ENCODE measurements around the gene SLBP.

Gene SLBP

GRCh38 chr4:1736812-1737211, 24.7 kb upstream of the SLBP start:
- no peaks in the 10 kb centered on the region for H3K27me3 ChIP-seq (ENCODE audit: control insufficient read depth, insufficient read depth, low read length)
- H3K36me3 ChIP-seq (ENCODE audit: control insufficient read depth, insufficient read depth, low read length) = peaks cover 82% of the 10 kb centered on the region
- H3K9ac ChIP-seq (ENCODE audit: low read depth, low read length) = no peak overlapping the region
- H3K4me1 ChIP-seq (ENCODE audit: control insufficient read depth, insufficient read depth, low read length) = no peaks in the 10 kb centered on the region
- peaks cover 9% of the 10 kb centered on the region for H3K9me3 ChIP-seq (ENCODE audit: control insufficient read depth, insufficient read depth, low read length)
- H3K4me3 ChIP-seq (ENCODE audit: low read depth, low read length) = no peak overlapping the region

- Histone ChIP-seq H3K4me1 (ENCODE audit: control insufficient read depth, insufficient read depth, low read length) (no peaks in the 10 kb centered on the region), H3K4me3 (ENCODE audit: low read depth, low read length) (no peak overlapping the region), H3K27me3 (ENCODE audit: control insufficient read depth, insufficient read depth, low read length) (no peaks in the 10 kb centered on the region), H3K9ac (ENCODE audit: low read depth, low read length) (no peak overlapping the region), H3K9me3 (ENCODE audit: control insufficient read depth, insufficient read depth, low read length) (peaks cover 9% of the 10 kb centered on the region), H3K36me3 (ENCODE audit: control insufficient read depth, insufficient read depth, low read length) (peaks cover 75% of the 10 kb centered on the region)
These were observed 23.1 kb upstream of the SLBP start for GRCh38 chr4:1735215-1735614.

- Histone ChIP-seq H3K9ac (ENCODE audit: low read depth, low read length) (no peak overlapping the region), H3K4me3 (ENCODE audit: low read depth, low read length) (no peak overlapping the region), H3K4me1 (ENCODE audit: control insufficient read depth, insufficient read depth, low read length) (no peaks in the 10 kb centered on the region), H3K9me3 (ENCODE audit: control insufficient read depth, insufficient read depth, low read length) (peaks cover 2% of the 10 kb centered on the region), H3K27me3 (ENCODE audit: control insufficient read depth, insufficient read depth, low read length) (no peaks in the 10 kb centered on the region), H3K36me3 (ENCODE audit: control insufficient read depth, insufficient read depth, low read length) (peaks cover 69% of the 10 kb centered on the region)
These were observed 20.8 kb upstream of the SLBP start for GRCh38 chr4:1732911-1733310.

GRCh38 chr4:1731180-1731579, 19.1 kb upstream of the SLBP start:
- peaks cover 68% of the 10 kb centered on the region for H3K36me3 ChIP-seq (ENCODE audit: control insufficient read depth, insufficient read depth, low read length)
- H3K9ac ChIP-seq (ENCODE audit: low read depth, low read length) = no peak overlapping the region

GRCh38 chr4:1730532-1731135, 18.5 kb upstream of the SLBP start:
- no peak overlapping the region for H3K9ac ChIP-seq (ENCODE audit: low read depth, low read length)
- no peaks in the 10 kb centered on the region for H3K4me1 ChIP-seq (ENCODE audit: control insufficient read depth, insufficient read depth, low read length)
- H3K36me3 ChIP-seq (ENCODE audit: control insufficient read depth, insufficient read depth, low read length) = peaks cover 69% of the 10 kb centered on the region
- H3K27me3 ChIP-seq (ENCODE audit: control insufficient read depth, insufficient read depth, low read length) = no peaks in the 10 kb centered on the region
- H3K4me3 ChIP-seq (ENCODE audit: low read depth, low read length) = no peak overlapping the region
- H3K9me3 ChIP-seq (ENCODE audit: control insufficient read depth, insufficient read depth, low read length) = no peaks in the 10 kb centered on the region

More at GRCh38 chr4:1731180-1731579, 19.1 kb upstream of the SLBP start:
- Histone ChIP-seq H3K27me3 (ENCODE audit: control insufficient read depth, insufficient read depth, low read length) (no peaks in the 10 kb centered on the region), H3K9me3 (ENCODE audit: control insufficient read depth, insufficient read depth, low read length) (no peaks in the 10 kb centered on the region), H3K4me3 (ENCODE audit: low read depth, low read length) (no peak overlapping the region), H3K4me1 (ENCODE audit: control insufficient read depth, insufficient read depth, low read length) (no peaks in the 10 kb centered on the region)

GRCh38 chr4:1728061-1728980, 16.2 kb upstream of the SLBP start:
- H3K9ac ChIP-seq (ENCODE audit: low read depth, low read length) = no peak overlapping the region
- H3K9me3 ChIP-seq (ENCODE audit: control insufficient read depth, insufficient read depth, low read length) = no peaks in the 10 kb centered on the region
- H3K4me3 ChIP-seq (ENCODE audit: low read depth, low read length) = no peak overlapping the region
- no peaks in the 10 kb centered on the region for H3K4me1 ChIP-seq (ENCODE audit: control insufficient read depth, insufficient read depth, low read length)
- H3K36me3 ChIP-seq (ENCODE audit: control insufficient read depth, insufficient read depth, low read length) = peaks cover 71% of the 10 kb centered on the region
- no peaks in the 10 kb centered on the region for H3K27me3 ChIP-seq (ENCODE audit: control insufficient read depth, insufficient read depth, low read length)

- Histone ChIP-seq H3K4me1 (ENCODE audit: control insufficient read depth, insufficient read depth, low read length) (no peaks in the 10 kb centered on the region), H3K27me3 (ENCODE audit: control insufficient read depth, insufficient read depth, low read length) (no peaks in the 10 kb centered on the region), H3K4me3 (ENCODE audit: low read depth, low read length) (no peak overlapping the region), H3K9me3 (ENCODE audit: control insufficient read depth, insufficient read depth, low read length) (no peaks in the 10 kb centered on the region), H3K9ac (ENCODE audit: low read depth, low read length) (no peak overlapping the region), H3K36me3 (ENCODE audit: control insufficient read depth, insufficient read depth, low read length) (peaks cover 74% of the 10 kb centered on the region)
These were observed 15.3 kb upstream of the SLBP start for GRCh38 chr4:1727117-1728031.

GRCh38 chr4:1726146-1726934, 14.2 kb upstream of the SLBP start:
- Histone ChIP-seq H3K9ac (ENCODE audit: low read depth, low read length) (no peak overlapping the region), H3K27me3 (ENCODE audit: control insufficient read depth, insufficient read depth, low read length) (no peaks in the 10 kb centered on the region), H3K36me3 (ENCODE audit: control insufficient read depth, insufficient read depth, low read length) (peaks cover 72% of the 10 kb centered on the region), H3K4me3 (ENCODE audit: low read depth, low read length) (no peak overlapping the region), H3K9me3 (ENCODE audit: control insufficient read depth, insufficient read depth, low read length) (no peaks in the 10 kb centered on the region), H3K4me1 (ENCODE audit: control insufficient read depth, insufficient read depth, low read length) (no peaks in the 10 kb centered on the region)

GRCh38 chr4:1725521-1725920, 13.4 kb upstream of the SLBP start:
- Histone ChIP-seq H3K4me3 (ENCODE audit: low read depth, low read length) (no peak overlapping the region), H3K9ac (ENCODE audit: low read depth, low read length) (no peak overlapping the region), H3K4me1 (ENCODE audit: control insufficient read depth, insufficient read depth, low read length) (no peaks in the 10 kb centered on the region), H3K9me3 (ENCODE audit: control insufficient read depth, insufficient read depth, low read length) (no peaks in the 10 kb centered on the region), H3K27me3 (ENCODE audit: control insufficient read depth, insufficient read depth, low read length) (no peaks in the 10 kb centered on the region), H3K36me3 (ENCODE audit: control insufficient read depth, insufficient read depth, low read length) (peaks cover 66% of the 10 kb centered on the region)

GRCh38 chr4:1723131-1723801, 11.1 kb upstream of the SLBP start:
- Histone ChIP-seq H3K4me1 (ENCODE audit: control insufficient read depth, insufficient read depth, low read length) (no peaks in the 10 kb centered on the region), H3K4me3 (ENCODE audit: low read depth, low read length) (peak overlapping the region; percentile 84), H3K9ac (ENCODE audit: low read depth, low read length) (no peak overlapping the region), H3K36me3 (ENCODE audit: control insufficient read depth, insufficient read depth, low read length) (peaks cover 58% of the 10 kb centered on the region), H3K27me3 (ENCODE audit: control insufficient read depth, insufficient read depth, low read length) (no peaks in the 10 kb centered on the region), H3K9me3 (ENCODE audit: control insufficient read depth, insufficient read depth, low read length) (no peaks in the 10 kb centered on the region)

All from iPS-15b (cell line).